ENCODE measurements around the gene DCP1A. TPM values are rescaled to one million over a fixed set of nuclear protein-coding genes. Genes with fewer than 3 reads are reported as not detected.
"Not testable (repeated sequence)": the region's sequence is repeated elsewhere in the genome, so short reads cannot be mapped to it uniquely, and the experiment has no call there.

The DCP1A gene
- total RNA-seq, 3 donors from 2014 or later = 53.6 to 62.8 (median 61.5) TPM

DNA sequence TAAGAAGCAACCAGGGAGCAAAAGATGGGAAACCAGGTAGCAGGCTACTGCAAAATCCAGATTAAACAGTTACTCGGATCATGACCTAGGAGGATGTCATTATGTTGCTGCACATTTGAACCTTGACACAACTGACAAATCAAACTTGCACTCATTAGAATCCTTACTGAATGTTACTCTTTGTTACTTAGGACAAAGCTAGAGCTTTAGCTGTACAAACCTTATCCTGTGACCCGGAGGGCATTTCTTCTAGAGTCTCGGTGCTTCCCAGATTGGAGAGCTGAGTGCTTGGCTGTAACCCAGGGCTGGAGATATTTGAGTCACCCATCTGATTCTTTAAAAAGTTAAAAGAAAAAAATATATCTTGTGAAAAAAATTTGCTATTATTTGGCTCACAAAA lies 43.4 kb downstream of the DCP1A start:
- no peaks in the 10 kb centered on the region for H3K9me3 Mint-ChIP-seq
- no peaks in the 10 kb centered on the region for H3K4me1 Mint-ChIP-seq (ENCODE audit: low read depth)
- H3K4me3 Mint-ChIP-seq = no peak overlapping the region
- H3K27me3 Mint-ChIP-seq (ENCODE audit: low read depth) = no peaks in the 10 kb centered on the region
- ATAC-seq (no peak), DNase-seq (no peak)
- H3K36me3 Mint-ChIP-seq (ENCODE audit: insufficient read depth) = peaks cover 30% of the 10 kb centered on the region

DNA sequence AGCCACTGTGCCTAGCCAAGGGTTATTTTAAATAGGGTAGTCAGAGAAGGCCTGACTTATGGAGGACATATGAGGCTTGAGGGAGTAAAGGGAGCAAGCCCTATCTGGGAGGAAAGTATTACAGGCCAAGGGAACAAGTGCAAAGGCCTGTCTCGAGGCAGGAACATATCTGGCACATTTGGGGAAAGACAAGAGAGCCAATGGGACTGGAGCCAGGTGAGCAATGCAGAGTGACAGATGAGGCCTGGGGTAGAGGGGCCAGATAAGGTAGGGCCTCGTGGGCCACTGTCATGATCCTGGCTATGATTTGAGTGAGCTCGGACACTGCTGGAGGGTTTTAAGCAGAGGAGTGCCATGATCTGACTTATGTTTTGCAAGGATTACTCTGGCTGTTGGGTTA lies 43.8 kb downstream of the DCP1A start:
- Mint-ChIP-seq H3K9me3 (no peaks in the 10 kb centered on the region), H3K4me1 (ENCODE audit: low read depth) (no peaks in the 10 kb centered on the region), H3K36me3 (ENCODE audit: insufficient read depth) (peaks cover 28% of the 10 kb centered on the region), H3K4me3 (no peak overlapping the region), H3K27me3 (ENCODE audit: low read depth) (no peaks in the 10 kb centered on the region)
- DNase-seq (no peak), ATAC-seq (no peak)

DNA sequence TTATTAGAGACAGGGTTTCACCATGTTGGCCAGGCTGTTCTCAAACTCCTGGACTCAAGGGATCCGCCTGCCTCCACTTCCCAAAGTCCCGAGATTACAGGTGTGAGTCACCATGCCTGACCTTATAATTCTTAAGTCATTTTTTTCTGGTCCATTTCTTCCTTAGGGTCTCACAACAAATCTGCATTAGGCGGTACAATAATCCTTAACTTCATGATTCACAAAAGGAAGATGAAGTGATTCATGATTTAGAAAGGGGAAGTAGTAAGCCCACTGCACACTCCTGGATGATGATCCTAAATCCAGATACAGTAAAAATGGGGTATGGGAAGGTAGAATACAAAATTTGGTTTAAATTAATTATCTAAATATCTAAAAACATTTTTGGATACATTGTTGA lies 46.5 kb downstream of the DCP1A start:
- H3K36me3 Mint-ChIP-seq (ENCODE audit: insufficient read depth) = peaks cover 32% of the 10 kb centered on the region
- H3K4me3 Mint-ChIP-seq = no peak overlapping the region
- no peaks in the 10 kb centered on the region for H3K9me3 Mint-ChIP-seq
- ATAC-seq = no peak
- H3K27me3 Mint-ChIP-seq (ENCODE audit: low read depth) = no peaks in the 10 kb centered on the region
- H3K4me1 Mint-ChIP-seq (ENCODE audit: low read depth) = no peaks in the 10 kb centered on the region
- DNase-seq = no peak

DNA sequence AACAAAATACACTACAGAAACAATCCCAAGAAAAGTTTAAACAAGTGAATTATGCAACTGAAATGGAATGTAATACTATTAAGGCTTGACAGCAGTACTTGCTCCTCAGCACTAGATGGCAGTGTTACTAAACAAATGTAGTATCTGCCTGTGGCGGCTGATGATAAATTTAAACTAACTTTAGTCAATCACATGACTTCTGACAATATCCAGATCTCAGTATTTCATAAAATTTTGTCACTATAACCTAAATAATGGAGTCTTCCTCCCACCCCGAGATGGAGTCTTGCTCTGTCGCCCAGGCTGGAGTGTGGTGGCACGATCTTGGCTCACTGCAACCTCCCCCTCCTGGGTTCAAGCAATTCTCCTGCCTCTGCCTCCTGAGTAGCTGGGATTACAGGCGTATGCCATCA lies 47.7 kb downstream of the DCP1A start:
- H3K4me1 Mint-ChIP-seq (ENCODE audit: low read depth); H3K9me3 Mint-ChIP-seq; H3K4me3 Mint-ChIP-seq; H3K27me3 Mint-ChIP-seq (ENCODE audit: low read depth); DNase-seq: not testable (repeated sequence)
- H3K36me3 Mint-ChIP-seq (ENCODE audit: insufficient read depth) = peaks cover 35% of the 10 kb centered on the region
- peak; percentile 55 to 73 for ATAC-seq

DNA sequence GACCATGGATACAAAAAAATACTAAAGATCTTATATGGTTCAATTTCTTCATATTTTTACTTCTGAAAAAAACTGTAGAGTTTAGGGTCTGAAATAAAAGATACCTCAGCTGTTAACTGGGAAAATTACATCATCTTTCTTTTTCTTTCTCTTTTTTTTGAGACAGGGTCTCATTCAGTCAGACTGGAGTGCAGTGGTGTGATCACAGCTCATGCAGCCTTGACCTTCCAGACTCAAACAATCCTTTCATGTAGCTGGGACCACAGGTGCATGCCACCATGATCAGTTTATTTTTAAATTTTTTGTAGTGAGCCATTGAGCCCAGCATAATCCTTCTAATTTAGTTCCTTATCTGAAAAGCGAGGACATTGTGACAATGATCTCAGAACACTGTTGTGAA lies 51.9 kb downstream of the DCP1A start:
- DNase-seq (no peak), ATAC-seq (no peak)
- Mint-ChIP-seq H3K4me1 (ENCODE audit: low read depth) (no peaks in the 10 kb centered on the region), H3K27me3 (ENCODE audit: low read depth) (no peaks in the 10 kb centered on the region), H3K4me3 (no peak overlapping the region), H3K9me3 (no peaks in the 10 kb centered on the region), H3K36me3 (ENCODE audit: insufficient read depth) (peaks cover 21% of the 10 kb centered on the region)

DNA sequence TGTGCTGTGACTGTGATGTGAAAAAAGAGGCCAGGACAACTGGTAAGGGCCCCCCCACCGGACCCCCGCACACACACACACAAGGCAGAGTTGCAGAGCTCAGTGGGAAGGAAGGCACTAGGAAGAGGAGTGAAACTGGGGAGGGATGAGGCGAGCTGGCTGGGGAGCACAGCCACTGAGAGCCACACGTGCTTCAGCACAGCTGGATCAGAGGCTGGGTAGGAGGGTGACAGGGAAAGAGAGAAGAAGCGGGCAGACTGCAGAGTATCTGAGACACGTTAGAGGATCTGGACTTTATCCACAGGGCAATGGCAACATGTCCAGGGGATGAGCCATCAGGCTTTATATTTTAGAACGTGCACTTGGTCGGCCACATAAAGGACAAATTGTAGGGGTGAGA lies 53.5 kb downstream of the DCP1A start:
- DNase-seq (no peak), ATAC-seq (no peak)
- no peaks in the 10 kb centered on the region for H3K9me3 Mint-ChIP-seq
- no peaks in the 10 kb centered on the region for H3K27me3 Mint-ChIP-seq (ENCODE audit: low read depth)
- H3K36me3 Mint-ChIP-seq (ENCODE audit: insufficient read depth) = peaks cover 23% of the 10 kb centered on the region
- no peaks in the 10 kb centered on the region for H3K4me1 Mint-ChIP-seq (ENCODE audit: low read depth)
- no peak overlapping the region for H3K4me3 Mint-ChIP-seq

DNA sequence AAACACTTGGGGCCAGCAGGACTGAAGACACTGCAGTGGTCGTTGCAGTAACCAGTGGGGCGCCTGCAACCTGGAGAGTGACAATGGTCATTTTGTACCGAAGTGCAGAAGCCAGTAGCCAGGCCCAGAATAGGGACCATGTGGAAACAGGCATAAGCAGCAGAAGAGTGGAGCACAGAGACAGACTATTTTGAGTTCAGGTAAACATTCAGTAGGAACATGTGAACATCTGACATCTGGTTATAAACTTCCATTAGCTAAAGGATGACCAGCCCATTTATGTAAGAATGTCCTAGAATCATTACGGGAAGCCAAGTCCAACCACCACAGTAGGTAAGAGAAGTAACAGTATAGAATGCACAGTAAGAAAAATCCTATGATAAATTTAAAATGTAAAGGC lies 59.1 kb downstream of the DCP1A start:
- Mint-ChIP-seq H3K4me3 (no peak overlapping the region), H3K36me3 (ENCODE audit: insufficient read depth) (peaks cover 36% of the 10 kb centered on the region), H3K9me3 (no peaks in the 10 kb centered on the region), H3K27me3 (ENCODE audit: low read depth) (no peaks in the 10 kb centered on the region), H3K4me1 (ENCODE audit: low read depth) (peaks cover 3% of the 10 kb centered on the region)
- ATAC-seq (no peak), DNase-seq (no peak)

DNA sequence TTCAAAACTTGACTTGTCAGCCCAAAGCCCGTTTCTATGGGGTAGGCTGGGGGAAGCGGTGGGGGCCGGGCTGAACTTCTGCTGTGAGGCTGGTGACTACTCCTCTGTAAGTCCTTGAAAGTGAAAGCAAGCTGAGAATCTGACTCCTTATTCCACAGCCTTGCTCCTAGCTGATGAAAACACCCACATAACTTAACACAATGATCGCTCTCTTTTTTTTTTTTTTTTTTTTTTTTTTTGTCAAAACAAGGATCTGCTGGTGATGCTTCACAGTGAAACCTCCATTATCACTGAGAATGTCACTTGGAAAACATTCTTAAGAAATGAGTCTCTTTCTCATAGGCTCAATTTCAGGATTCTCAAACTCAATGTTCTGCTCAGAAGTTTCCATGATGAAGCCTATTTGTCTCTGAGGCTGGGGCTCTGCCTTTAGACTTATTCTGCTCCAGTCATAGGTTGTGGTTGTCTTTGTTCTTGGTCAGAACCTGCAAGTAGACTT lies 60.2 kb downstream of the DCP1A start:
- H3K9me3 Mint-ChIP-seq = no peaks in the 10 kb centered on the region
- H3K4me1 Mint-ChIP-seq (ENCODE audit: low read depth) = peaks cover 3% of the 10 kb centered on the region
- DNase-seq (no peak), ATAC-seq (peak; percentile 65 to 86)
- H3K27me3 Mint-ChIP-seq (ENCODE audit: low read depth) = no peaks in the 10 kb centered on the region
- H3K4me3 Mint-ChIP-seq = no peak overlapping the region
- peaks cover 30% of the 10 kb centered on the region for H3K36me3 Mint-ChIP-seq (ENCODE audit: insufficient read depth)

DNA sequence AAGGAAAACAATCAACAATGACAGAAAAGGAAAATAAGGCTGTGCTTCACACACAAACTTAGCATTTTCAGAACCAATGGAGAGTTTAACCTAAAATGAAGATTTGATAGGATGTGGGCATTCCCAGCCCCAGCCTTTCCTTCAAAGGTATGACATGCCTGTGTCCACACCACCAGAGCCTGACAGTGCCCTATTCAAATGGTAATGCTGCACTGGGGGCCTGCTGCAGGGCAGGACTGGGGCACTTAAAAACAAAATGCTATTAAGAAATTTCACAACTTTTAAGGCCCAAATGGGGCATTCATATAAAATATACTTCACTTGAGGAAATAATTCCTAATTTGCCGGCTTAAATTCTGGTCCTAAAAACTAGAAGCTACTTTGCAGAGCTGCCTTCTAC lies 60.6 kb downstream of the DCP1A start:
- no peaks in the 10 kb centered on the region for H3K27me3 Mint-ChIP-seq (ENCODE audit: low read depth)
- no peak for DNase-seq
- H3K4me3 Mint-ChIP-seq = no peak overlapping the region
- peaks cover 30% of the 10 kb centered on the region for H3K36me3 Mint-ChIP-seq (ENCODE audit: insufficient read depth)
- ATAC-seq = no peak
- peaks cover 3% of the 10 kb centered on the region for H3K4me1 Mint-ChIP-seq (ENCODE audit: low read depth)
- H3K9me3 Mint-ChIP-seq = no peaks in the 10 kb centered on the region

DNA sequence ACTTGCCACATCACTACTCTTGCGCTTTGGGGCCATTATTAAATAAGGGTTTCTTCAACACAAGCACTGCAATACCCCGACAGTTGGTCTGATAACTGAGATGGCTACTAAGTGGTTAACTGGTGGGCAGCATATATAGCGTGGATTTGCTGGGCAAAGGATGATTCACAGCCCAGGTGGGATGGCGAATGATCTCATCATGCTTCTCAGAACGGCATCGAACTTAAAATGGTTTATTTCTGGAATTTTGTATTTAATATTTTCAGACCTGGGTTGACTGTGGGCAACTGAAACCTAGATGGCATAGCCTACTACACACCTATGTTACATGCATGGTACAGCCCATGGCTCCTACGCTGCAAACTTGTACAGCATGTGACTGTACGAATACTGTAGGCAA lies 64.8 kb downstream of the DCP1A start:
- H3K4me3 Mint-ChIP-seq = no peak overlapping the region
- no peaks in the 10 kb centered on the region for H3K9me3 Mint-ChIP-seq
- H3K27me3 Mint-ChIP-seq (ENCODE audit: low read depth) = no peaks in the 10 kb centered on the region
- peaks cover 3% of the 10 kb centered on the region for H3K4me1 Mint-ChIP-seq (ENCODE audit: low read depth)
- ATAC-seq (no peak), DNase-seq (no peak)
- peaks cover 20% of the 10 kb centered on the region for H3K36me3 Mint-ChIP-seq (ENCODE audit: insufficient read depth)

DNA sequence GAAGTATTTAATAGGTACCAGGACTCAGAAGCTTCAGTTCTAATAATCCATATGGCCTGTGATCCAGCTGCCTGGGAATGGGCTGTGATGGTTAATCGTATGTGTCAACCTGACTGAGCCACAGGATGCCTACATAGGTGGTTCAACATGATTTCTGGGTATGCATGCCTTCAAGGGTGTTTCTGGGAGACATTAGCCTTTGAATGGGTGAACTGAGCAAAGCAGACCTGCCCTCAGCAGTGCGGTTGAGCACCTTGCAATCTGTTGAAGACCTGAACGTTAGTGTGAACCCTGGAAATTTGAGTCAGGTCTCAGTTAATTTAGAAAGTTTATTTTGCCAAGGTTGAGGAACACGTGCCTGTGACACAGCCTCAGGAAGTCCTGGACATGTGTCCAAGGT lies 68.7 kb downstream of the DCP1A start:
- no peak for ATAC-seq

DNA sequence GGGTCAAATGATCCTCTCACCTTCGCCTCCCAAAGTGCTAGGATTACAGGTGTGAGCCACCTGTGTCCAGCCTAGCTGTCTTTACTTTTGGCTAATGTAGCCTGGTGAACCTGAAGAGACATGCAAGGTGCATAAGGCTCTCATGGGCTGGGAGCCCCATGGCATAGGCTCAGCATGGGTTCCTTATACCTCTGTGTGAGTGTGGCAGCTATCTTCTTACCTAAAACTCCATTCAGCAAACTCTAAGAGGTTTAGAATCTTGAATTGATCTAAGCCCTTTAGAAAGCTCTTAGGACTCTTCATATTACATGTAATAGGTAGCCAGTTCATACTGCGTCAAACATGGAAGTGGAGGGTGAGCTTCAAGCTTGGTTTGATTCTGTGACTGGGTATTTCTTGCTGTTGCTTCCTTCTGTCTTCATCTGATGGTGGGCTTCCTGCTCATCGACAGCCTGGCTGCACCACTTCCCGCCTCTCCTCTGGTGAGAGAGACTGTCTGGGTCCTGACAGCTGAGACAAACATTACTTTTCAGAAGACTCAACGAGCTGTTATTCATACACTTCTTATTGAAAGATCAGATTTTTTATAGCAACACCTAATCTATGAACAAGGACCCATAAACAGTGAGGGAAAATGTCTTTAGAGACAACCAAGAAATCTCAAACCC lies 72.3 kb downstream of the DCP1A start:
- peak in 1 of 2 donors; percentile 38 for ATAC-seq
- no peaks in the 10 kb centered on the region for H3K27me3 Mint-ChIP-seq (ENCODE audit: low read depth)
- no peaks in the 10 kb centered on the region for H3K36me3 Mint-ChIP-seq (ENCODE audit: insufficient read depth)
- H3K4me1 Mint-ChIP-seq (ENCODE audit: low read depth) = peaks cover 4% of the 10 kb centered on the region
- H3K9me3 Mint-ChIP-seq = no peaks in the 10 kb centered on the region
- H3K4me3 Mint-ChIP-seq = no peak overlapping the region
- DNase-seq = no peak

More for the DNA sequence above, 68.7 kb downstream of the DCP1A start:
- no peaks in the 10 kb centered on the region for H3K27me3 Mint-ChIP-seq (ENCODE audit: low read depth)
- H3K4me3 Mint-ChIP-seq = no peak overlapping the region
- no peak for DNase-seq
- H3K4me1 Mint-ChIP-seq (ENCODE audit: low read depth) = peaks cover 4% of the 10 kb centered on the region
- H3K9me3 Mint-ChIP-seq = no peaks in the 10 kb centered on the region
- peaks cover 4% of the 10 kb centered on the region for H3K36me3 Mint-ChIP-seq (ENCODE audit: insufficient read depth)

DNA sequence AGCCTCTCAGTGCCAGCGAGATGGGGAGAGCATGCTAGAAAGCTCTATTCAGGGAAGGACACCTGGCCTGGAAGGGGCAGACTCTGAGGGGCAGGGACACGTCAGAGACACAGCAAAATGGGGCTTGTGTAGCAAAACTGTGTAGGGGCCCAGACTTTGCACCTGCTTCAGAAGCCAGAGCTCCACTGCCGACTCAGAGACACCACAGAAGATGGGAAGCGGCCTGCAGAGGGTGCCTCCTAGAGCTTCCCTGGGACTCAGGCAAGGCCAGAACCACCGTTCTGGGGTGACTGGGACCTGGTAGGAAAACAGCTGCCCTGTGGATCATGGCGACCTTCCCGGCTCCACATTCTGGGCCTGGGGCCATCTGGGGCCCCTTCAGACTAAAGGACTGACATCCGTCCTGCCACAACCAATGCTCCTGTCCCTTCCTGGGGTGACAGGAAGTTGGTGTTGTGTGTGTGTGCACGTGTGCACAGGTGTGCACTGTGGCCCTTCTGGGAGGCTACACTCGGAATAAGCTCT lies 74.1 kb downstream of the DCP1A start:
- no peak for DNase-seq
- no peak for ATAC-seq
- Mint-ChIP-seq H3K36me3 (ENCODE audit: insufficient read depth) (no peaks in the 10 kb centered on the region), H3K27me3 (ENCODE audit: low read depth) (no peaks in the 10 kb centered on the region), H3K4me1 (ENCODE audit: low read depth) (peaks cover 4% of the 10 kb centered on the region), H3K9me3 (no peaks in the 10 kb centered on the region), H3K4me3 (no peak overlapping the region)

DNA sequence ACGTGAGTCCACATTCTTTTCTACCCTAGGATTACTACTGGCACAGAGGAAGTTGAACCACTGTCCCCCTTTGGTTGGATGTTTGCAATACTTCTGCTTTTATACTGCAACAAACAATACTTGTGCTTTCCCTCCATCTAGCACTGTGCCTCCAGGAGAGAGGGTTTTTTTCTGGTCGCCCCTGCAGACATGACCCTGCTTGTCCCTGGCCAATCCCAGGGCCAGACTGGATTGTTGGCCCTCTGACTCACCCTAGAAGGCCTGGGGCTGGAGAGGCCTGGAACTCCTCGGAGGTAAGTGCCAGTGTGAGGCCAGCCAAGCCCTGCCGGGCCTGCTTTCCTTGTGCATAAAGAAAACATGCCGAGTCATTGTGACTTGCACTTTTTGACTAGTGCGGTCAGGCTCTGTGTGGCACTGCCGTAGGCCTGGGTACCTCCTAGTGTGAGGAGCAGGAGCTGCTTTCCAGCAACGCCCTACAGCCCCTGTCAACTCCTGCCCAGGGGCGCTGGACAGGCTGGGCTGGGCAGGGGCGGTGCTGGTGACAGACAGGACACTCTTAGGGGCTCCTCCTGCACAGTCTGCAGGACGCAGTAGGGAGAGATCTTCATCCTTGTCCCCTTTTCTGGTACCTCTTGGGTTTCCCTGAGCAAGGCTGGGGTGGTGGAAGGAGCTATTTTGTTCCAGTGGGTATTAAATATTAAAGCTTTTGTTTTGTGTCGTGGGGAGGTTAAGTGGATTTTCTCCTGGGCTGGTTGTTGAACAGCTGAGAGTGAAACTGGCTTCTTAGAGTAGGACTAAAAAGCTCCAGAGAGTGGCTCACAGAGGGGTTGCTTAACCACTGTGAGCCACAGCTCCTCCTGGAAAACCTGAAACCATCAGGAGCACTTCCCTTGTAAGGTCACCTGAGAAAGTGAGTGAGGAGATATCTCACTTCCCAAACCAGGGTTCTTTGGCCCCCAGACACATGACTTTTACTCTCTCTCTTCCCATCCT lies 77.2 kb downstream of the DCP1A start:
- Mint-ChIP-seq H3K4me1 (ENCODE audit: low read depth) (peaks cover 1% of the 10 kb centered on the region), H3K4me3 (no peak overlapping the region), H3K27me3 (ENCODE audit: low read depth) (no peaks in the 10 kb centered on the region), H3K36me3 (ENCODE audit: insufficient read depth) (no peaks in the 10 kb centered on the region), H3K9me3 (no peaks in the 10 kb centered on the region)
- ATAC-seq (peak; percentile 38 to 43), DNase-seq (no peak)

Data from activated T-cell treated with anti-CD3 and anti-CD28 coated beads, Interleukin-2, amount 50 U/mL, for 4 hours (primary cell).